GM06990 (cell line): ENCODE data around the gene IFT74.
A peak's percentile ranks its signal among the peaks of the same experiment; 100 is the strongest.
"Not testable (repeated sequence)": the region's sequence is repeated elsewhere in the genome, so short reads cannot be mapped to it uniquely, and the experiment has no call there.

Experiments
- DNase-seq: peaks from one replicate; pipeline ENCODE4 v3.0.0-alpha.2; 2011; ENCODE audit not compliant: insufficient read length; ENCODE audit errors: extremely low read depth
- H3K27me3 ChIP-seq: replicated peaks from 2 replicates; pipeline ENCODE4 v1.6.0; 2011; ENCODE audit warnings: low read length; ENCODE audit not compliant: control insufficient read depth, insufficient read depth
- H3K36me3 ChIP-seq: 2 replicates; pipeline ENCODE4 v1.5.1; 2011; ENCODE audit warnings: low read length; ENCODE audit not compliant: control insufficient read depth, insufficient read depth
- H3K4me3 ChIP-seq: replicated peaks from 2 replicates; pipeline ENCODE4 v1.5.1; 2011; ENCODE audit warnings: low read depth, mild to moderate bottlenecking, control low read depth, low read length
- TF ChIP-seq, protein P1 (sequence below): IDR thresholded peaks from 2 replicates; pipeline ENCODE4 v1.5.1; 2011; ENCODE audit warnings: low read length, control low read depth, mild to moderate bottlenecking, inconsistent platforms; ENCODE audit not compliant: insufficient read depth, poor library complexity, severe bottlenecking

IFT74 gene

DNA sequence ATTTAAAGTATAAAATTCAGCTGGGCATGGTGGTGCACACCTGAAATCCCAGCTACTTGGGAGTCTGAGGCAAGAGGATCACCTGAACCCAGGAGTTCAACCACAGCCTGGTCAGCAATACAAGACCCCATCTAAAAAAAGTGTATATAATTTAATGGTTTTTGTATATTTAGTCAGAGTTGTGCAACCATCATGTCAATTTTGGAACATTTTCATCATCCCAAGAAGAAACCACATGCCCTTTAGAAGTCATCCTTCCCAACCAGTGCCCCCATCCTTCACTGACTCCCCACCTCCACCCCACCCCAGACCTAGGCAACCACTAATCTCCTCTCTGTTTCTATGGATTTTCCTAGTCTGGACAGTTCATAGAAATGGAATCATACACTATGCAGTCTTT, 134.0 kb downstream of the IFT74 start:
- Histone ChIP-seq H3K4me3 (no peak overlapping the region), H3K36me3 (no peaks in the 10 kb centered on the region), H3K27me3 (no peaks in the 10 kb centered on the region)
- TF ChIP-seq, protein P1, sequence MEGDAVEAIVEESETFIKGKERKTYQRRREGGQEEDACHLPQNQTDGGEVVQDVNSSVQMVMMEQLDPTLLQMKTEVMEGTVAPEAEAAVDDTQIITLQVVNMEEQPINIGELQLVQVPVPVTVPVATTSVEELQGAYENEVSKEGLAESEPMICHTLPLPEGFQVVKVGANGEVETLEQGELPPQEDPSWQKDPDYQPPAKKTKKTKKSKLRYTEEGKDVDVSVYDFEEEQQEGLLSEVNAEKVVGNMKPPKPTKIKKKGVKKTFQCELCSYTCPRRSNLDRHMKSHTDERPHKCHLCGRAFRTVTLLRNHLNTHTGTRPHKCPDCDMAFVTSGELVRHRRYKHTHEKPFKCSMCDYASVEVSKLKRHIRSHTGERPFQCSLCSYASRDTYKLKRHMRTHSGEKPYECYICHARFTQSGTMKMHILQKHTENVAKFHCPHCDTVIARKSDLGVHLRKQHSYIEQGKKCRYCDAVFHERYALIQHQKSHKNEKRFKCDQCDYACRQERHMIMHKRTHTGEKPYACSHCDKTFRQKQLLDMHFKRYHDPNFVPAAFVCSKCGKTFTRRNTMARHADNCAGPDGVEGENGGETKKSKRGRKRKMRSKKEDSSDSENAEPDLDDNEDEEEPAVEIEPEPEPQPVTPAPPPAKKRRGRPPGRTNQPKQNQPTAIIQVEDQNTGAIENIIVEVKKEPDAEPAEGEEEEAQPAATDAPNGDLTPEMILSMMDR = no peak
- DNase-seq = no peak

DNA sequence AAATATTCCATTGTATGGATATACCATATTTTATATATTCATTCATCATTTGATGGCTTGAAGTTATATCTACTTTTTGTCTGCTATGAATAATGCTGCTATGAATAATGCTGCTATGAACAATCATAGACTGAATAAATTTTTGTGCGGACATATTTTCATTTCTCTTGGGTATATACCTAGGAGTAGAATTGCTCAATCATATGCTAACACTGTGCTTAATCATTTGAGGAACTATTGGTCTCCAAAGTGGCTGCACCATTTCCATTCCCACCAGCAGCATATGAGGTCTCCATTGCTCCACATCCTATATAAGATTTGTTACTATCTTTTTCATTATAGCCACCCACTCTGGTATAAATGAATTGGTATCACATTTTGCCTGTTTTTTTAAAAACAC, 134.5 kb downstream of the IFT74 start:
- TF ChIP-seq, protein P1 = no peak

DNA sequence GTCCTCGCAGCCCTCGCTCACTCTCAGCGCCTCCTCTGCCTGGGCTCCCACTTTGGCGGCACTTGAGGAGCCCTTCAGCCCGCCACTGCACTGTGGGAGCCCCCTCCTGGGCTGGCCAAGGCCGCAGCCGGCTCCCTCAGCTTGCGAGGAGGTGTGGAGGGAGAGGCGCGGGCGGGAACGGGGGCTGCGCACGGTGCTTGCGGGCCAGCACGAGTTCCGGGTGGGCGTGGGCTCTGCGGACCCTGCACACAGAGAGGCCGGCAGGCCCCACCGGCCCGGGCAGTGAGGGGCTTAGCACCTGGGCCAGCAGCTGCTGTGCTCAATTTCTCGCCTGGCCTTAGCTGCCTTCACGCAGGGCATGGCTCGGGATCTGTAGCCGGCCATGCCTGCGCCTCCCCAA, 136.3 kb downstream of the IFT74 start:
- not testable (repeated sequence) for H3K36me3 ChIP-seq, H3K27me3 ChIP-seq, H3K4me3 ChIP-seq
- DNase-seq = peak; percentile 1

More for the DNA sequence above, 134.5 kb downstream of the IFT74 start:
- Histone ChIP-seq H3K36me3 (no peaks in the 10 kb centered on the region), H3K27me3 (no peaks in the 10 kb centered on the region), H3K4me3 (no peak overlapping the region)
- no peak for DNase-seq

DNA sequence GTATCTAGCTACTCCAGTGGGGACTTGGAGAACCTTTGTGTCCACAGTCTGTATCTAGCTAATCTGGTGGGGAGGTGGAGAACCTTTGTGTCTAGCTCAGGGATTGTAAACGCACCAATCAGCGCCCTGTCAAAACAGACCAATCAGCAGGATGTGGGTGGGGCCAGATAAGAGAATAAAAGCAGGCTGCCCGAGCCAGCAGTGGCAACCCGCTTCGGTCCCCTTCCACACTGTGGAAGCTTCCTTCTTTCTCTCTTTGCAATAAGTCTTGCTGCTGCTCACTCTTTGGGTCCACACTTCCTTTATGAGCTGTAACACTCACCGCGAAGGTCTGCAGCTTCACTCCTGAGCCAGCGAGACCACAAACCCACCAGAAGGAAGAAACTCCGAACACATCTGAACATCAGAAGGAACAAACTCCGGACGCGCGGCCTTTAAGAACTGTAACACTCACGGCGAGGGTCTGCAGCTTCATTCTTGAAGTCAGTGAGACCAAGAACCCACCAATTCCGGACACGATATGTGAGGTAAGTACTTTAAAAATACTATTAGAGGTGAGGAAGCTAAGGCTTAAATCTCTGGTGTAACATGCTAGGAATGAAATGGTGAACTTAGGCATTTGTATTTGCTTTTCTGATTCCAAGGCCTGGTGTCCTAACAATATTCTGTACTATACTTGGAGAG, 137.3 kb downstream of the IFT74 start:
- not testable (repeated sequence) for H3K4me3 ChIP-seq, H3K27me3 ChIP-seq, DNase-seq, H3K36me3 ChIP-seq

DNA sequence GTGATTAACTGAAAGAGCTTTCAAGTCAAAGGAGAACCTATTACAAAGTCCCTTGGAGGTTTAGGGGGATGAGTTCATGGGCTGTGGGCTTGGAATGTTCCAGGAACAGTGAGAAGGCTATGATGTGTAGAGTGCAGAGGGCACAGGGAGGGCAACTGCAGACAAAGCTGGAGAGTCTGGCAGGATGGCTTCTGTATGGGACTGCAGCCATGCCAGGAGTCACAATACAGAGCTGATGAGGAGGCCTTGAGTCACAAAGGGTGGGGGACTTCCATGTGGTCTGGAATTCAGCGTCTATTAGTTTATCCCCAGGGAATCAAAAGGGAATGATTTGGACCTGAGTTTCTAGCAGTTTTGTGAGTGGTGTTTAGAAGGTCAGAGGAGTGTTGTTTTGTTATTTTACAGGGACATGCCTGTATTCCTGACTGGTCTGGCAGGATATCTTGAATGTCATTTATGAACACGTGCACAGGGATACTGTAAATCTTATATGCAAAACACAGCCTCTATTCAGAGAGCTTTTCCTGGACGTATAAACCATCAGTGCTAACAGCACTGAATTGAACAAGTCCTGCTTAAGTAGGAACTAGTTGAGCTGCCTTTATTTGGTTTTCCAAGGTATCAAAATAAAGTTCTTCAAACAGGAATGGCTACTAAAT, 138.6 kb downstream of the IFT74 start:
- TF ChIP-seq, protein P1 = no peak
- DNase-seq = no peak
- Histone ChIP-seq H3K27me3 (no peaks in the 10 kb centered on the region), H3K36me3 (no peaks in the 10 kb centered on the region), H3K4me3 (no peak overlapping the region)

DNA sequence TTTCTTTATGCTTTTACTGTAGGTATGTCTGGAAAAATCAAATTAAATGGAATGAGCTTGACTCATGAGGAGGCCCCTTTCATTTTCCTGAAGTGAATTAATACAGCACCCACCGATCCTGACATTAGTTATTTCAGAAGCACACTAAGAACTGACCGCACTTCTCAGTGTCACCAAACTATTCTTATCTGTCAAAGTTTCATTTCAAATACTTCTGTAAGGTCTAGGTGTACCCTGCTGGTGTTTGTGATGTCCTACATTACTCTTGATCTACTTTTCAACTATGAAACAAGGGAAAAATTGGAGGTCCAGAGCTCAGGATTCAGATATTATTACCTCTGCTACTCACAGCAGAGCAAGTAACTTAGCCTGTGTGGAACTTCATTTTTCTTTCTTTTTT, 151.0 kb downstream of the IFT74 start:
- TF ChIP-seq, protein P1 = no peak
- Histone ChIP-seq H3K4me3 (no peak overlapping the region), H3K27me3 (no peaks in the 10 kb centered on the region), H3K36me3 (no peaks in the 10 kb centered on the region)
- DNase-seq = no peak

DNA sequence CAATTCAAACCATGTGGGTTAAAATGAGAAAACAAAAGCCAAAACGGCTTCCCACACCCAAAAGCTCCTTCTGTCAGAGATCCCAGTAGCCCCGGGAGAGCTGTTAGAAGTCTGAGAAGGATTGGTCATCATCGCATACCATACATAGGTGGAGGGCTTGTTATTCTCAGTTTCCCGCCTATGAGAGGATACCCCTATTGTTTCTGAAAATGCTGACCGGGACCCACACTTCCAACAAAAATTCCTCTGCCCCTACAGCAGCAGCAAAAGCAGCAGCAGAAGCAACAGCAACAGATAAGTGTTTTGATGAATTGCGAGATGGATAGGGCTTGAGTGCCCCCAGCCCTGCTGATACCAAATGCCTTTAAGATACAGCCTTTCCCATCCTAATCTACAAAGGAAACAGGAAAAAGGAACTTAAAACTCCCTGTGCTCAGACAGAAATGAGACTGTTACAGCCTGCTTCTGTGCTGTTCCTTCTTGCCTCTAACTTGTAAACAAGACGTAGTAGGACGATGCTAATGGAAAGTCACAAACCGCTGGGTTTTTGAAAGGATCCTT, 152.8 kb downstream of the IFT74 start, which contains the start of gene TEK:
Gene TEK, plus strand, starts transcription at position 245 of the 561 bp plus-strand sequence. CDS start 366 bp downstream, outside the sequence.
- H3K4me3 ChIP-seq = no peak within 1 kb of the TSS
- DNase-seq = no peak
- TF ChIP-seq, protein P1 = no peak
- no peaks in the 10 kb centered on the region for H3K36me3 ChIP-seq
- no peaks in the 10 kb centered on the region for H3K27me3 ChIP-seq
